Stomach (tissue), 9 donors: ENCODE data around the gene HOXD10. TPM values are rescaled to one million over a fixed set of nuclear protein-coding genes. Genes with fewer than 3 reads are reported as not detected.

Source experiments
- DNase-seq, 2 donors: peaks; one replicate each; pipeline versions ENCODE4 v3.0.0 to v3.0.0-alpha.2; 2013 to 2019
- H3K27ac ChIP-seq, 5 donors: fragments of 200-600 bp in 4 of 5; sonication (generic) in 4 of 5; one replicate each; pipeline ENCODE4 v1.5.1; 2013 to 2019; ENCODE audit warnings: mild to moderate bottlenecking in 1 of 5, moderate library complexity in 1 of 5
- H3K27me3 ChIP-seq, 3 donors: fragments of 200-600 bp; sonication (generic); one replicate each; pipeline ENCODE4 v1.5.1; 2017 to 2019; ENCODE audit warnings: mixed run types in 1 of 3
- H3K36me3 ChIP-seq, 4 donors: fragments of 200-600 bp; sonication (generic); 1 replicate in 3 of 4; 2 replicates in 1 of 4; pipeline ENCODE4 v1.5.1; 2016 to 2019
- H3K4me1 ChIP-seq, 4 donors: fragments of 200-600 bp; sonication (generic); one replicate each; pipeline ENCODE4 v1.5.1; 2016 to 2019
- H3K4me3 ChIP-seq, 4 donors: fragments of 200-600 bp; sonication (generic) in 3 of 4; one replicate each; pipeline ENCODE4 v1.5.1; 2016 to 2019; ENCODE audit warnings: mild to moderate bottlenecking in 1 of 4
- H3K9me3 ChIP-seq, 4 donors: fragments of 200-600 bp; sonication (generic); one replicate each; pipeline ENCODE4 v1.5.1; 2016 to 2019
- EP300 ChIP-seq: sonication (generic); formaldehyde crosslinking; IDR thresholded peaks from one replicate; pipeline ENCODE4 v1.6.1; 2017; ENCODE audit warnings: antibody characterized with exemption
- POLR2A ChIP-seq, 4 donors: fragments of 450-650 bp; IDR thresholded peaks; one replicate each; pipeline ENCODE4 v1.6.1; 2016; ENCODE audit warnings: antibody characterized with exemption in 4 of 4, control low read depth in 2 of 4, mild to moderate bottlenecking in 1 of 4, moderate library complexity in 1 of 4
- POLR2AphosphoS5 ChIP-seq, 3 donors: sonication (generic); formaldehyde crosslinking; IDR thresholded peaks; one replicate each; pipeline ENCODE4 v1.6.1; 2016; ENCODE audit warnings: antibody characterized with exemption in 3 of 3
- whole genome bisulfite sequencing, 5 donors: extraction: QIAGEN DNeasy Blood & Tissue Kit in 3 of 5; methylation state at CpG; one replicate each; pipeline versions ENCODE4 v1.1.5 to v1.1.7; 2013 to 2018; 5-methylcytosine and 5-hydroxymethylcytosine counted together
- intact Hi-C: fragments of 100-400 bp; cut with DNase I; formaldehyde crosslinking; loops from one replicate; pipeline ENCODE4 v1.15.1; 2023; ENCODE audit warnings: low total_unique reads
- polyA plus RNA-seq, 3 donors: library from polyadenylated mRNA; stranded (reverse); fragments of 200-250 nt; gene quantifications; one replicate each; pipeline ENCODE4 v1.2.3, GENCODE V29; 2013
- total RNA-seq, 5 donors: library from RNA; depleted of rRNA; stranded (reverse); fragments of >200 nt; gene quantifications; one replicate each; pipeline versions ENCODE4 v1.1.0 to v1.2.3, GENCODE V29; 2014 to 2016
- TF ChIP-seq, protein P1 (sequence below), 7 experiments: fragments of 450-650 bp in 4 of 7; fragments of 200-600 bp in 3 of 7; sonication (generic) in 3 of 7; IDR thresholded peaks; one replicate each; pipeline ENCODE4 v1.5.1; 2016 to 2019; ENCODE audit warnings: antibody characterized with exemption in 7 of 7, control low read depth in 2 of 7, mild to moderate bottlenecking in 1 of 7
- donor health status: healthy with polysubstance abuse.
- donor health status: Bipolar disorder and iron deficiency.
- donor health status: healthy.

The HOXD10 gene
- total and polyA plus RNA-seq, 8 donors, result 2.6 TPM; not detected in 7

DNA sequence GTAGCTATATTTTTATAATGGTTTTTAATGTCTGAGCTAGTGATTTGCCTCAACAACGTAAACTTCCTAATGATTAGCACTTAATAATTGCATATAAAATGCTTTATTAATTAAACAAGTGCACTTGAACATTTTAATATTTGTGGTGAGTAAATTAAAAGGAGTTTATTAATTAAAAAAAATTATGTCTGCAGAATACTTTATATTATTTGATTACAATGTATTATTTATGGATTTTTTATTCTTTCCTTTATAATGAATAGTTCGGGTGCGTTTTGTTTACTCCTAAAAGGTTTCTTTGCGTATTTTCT lies 15.2 kb downstream of the HOXD10 start:
- Histone ChIP-seq H3K27ac (peak overlapping the region in 1 of 5 donors; percentile 75), H3K4me1 (peaks cover 18 to 59% (median 41%) of the 10 kb centered on the region in 4 donors), H3K27me3 (peaks cover 56 to 100% (median 93%) of the 10 kb centered on the region in 3 donors), H3K36me3 (no peaks in the 10 kb centered on the region), H3K4me3 (peak overlapping the region in 1 of 4 donors; percentile 35), H3K9me3 (peaks cover 0 to 25% (median 2%) of the 10 kb centered on the region in 4 donors)
- 18 to 28% (median 21%) methylated on average over 4 of the region's 4 CpGs for WGBS, 5 donors
- no peak for TF ChIP-seq EP300
- TF ChIP-seq, protein P1, sequence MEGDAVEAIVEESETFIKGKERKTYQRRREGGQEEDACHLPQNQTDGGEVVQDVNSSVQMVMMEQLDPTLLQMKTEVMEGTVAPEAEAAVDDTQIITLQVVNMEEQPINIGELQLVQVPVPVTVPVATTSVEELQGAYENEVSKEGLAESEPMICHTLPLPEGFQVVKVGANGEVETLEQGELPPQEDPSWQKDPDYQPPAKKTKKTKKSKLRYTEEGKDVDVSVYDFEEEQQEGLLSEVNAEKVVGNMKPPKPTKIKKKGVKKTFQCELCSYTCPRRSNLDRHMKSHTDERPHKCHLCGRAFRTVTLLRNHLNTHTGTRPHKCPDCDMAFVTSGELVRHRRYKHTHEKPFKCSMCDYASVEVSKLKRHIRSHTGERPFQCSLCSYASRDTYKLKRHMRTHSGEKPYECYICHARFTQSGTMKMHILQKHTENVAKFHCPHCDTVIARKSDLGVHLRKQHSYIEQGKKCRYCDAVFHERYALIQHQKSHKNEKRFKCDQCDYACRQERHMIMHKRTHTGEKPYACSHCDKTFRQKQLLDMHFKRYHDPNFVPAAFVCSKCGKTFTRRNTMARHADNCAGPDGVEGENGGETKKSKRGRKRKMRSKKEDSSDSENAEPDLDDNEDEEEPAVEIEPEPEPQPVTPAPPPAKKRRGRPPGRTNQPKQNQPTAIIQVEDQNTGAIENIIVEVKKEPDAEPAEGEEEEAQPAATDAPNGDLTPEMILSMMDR (IDR thresholded peaks at IDR 0.05), result no peak
- no peak for TF ChIP-seq POLR2AphosphoS5 (IDR thresholded peaks at IDR 0.05)
- no peak for TF ChIP-seq POLR2A (IDR thresholded peaks at IDR 0.05)
- DNase-seq, result no peak
- intact Hi-C loops, result no loop called here

DNA sequence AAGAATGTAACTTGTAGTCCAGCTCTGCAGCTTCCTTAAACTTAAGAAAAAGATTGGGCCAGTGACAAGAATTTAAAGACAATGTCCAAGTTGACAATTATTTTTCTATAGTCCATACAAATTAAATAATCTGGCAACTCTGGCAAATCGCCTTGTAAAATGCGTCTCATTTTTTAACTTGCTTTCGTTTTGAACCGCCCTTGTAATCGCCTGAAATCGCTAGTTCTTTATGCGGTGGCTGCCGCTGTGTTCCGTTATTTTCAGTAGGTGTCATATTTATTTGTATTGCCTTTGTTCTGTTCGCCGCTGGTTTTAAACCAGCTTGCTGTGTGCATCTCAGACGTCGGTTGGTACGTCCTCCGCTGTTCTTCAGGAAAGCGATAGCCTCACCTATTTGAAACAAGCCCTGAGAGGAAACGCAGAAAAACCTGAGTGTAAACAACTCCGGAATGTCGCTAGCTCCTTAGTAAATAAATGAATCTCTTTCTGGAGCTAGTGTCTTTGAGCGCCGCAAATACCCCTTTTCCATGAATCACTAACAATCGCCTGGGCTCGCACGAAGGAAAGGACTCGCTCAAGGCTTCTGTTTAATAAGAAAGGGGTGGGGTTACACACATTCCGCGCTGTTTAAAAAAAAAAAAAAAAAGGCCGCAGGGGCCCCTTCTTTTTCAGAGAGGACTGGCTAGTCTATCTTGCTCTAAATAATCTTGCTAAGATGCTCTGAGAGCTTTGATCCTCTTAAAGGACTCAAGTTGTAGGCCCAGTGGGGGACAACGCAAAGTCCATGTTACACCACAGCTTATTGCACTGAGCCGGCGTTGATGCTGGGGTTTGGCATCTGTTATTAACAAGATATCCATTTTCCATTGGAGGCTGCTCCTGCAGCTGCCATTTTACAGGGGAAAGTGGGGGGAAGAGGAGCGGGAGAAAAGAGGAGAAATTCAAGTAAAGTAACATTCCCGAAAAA lies 15.9 kb downstream of the HOXD10 start:
- intact Hi-C loops, result no loop called here
- H3K36me3 ChIP-seq, result no peaks in the 10 kb centered on the region
- H3K9me3 ChIP-seq, result peaks cover 0 to 25% (median 2%) of the 10 kb centered on the region in 4 donors
- no peak for DNase-seq
- H3K4me1 ChIP-seq, result peaks cover 20 to 58% (median 43%) of the 10 kb centered on the region in 4 donors
- 9 to 17% (median 10%) methylated on average over 33 of the region's 33 CpGs for WGBS, 5 donors
- peaks cover 58 to 100% (median 99%) of the 10 kb centered on the region in 3 donors for H3K27me3 ChIP-seq
- H3K27ac ChIP-seq, result peak overlapping the region in 1 of 5 donors; percentile 42
- H3K4me3 ChIP-seq, result peak overlapping the region; percentile 13 to 35 (median 20)
- no peak for TF ChIP-seq EP300
- TF ChIP-seq POLR2AphosphoS5 (IDR thresholded peaks at IDR 0.05), result no peak
- no peak for TF ChIP-seq POLR2A (IDR thresholded peaks at IDR 0.05)
- TF ChIP-seq, protein P1 (IDR thresholded peaks at IDR 0.05), result no peak

DNA sequence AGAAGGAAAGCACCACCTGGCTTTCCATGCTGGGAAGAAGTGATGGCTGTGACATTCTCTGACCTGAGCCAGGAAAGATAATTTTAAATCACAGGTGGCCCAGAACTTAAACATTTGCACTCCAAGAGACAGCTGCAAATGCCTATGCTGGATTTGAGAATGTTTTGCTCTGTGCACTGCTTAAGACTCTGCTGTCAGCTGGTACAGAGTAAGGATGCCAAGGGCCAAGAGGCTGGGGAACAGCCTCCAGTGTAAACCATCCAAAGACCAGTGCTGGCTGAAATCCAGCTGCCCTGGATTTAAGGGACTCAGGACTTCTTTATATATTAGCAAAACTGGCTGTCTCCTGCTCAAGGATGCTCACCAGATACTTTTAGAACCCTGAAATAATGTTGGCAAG lies 16.8 kb downstream of the HOXD10 start:
- intact Hi-C loops, result no loop called here
- Histone ChIP-seq H3K4me1 (peaks cover 20 to 52% (median 40%) of the 10 kb centered on the region in 4 donors), H3K27ac (no peak overlapping the region), H3K4me3 (no peak overlapping the region), H3K9me3 (peaks cover 0 to 26% (median 2%) of the 10 kb centered on the region in 4 donors), H3K36me3 (no peaks in the 10 kb centered on the region), H3K27me3 (peaks cover 58 to 100% (median 100%) of the 10 kb centered on the region in 3 donors)
- TF ChIP-seq POLR2A (IDR thresholded peaks at IDR 0.05) (no peak), POLR2AphosphoS5 (IDR thresholded peaks at IDR 0.05) (no peak), EP300 (no peak)
- TF ChIP-seq, protein P1 (IDR thresholded peaks at IDR 0.05), result no peak
- no peak for DNase-seq

DNA sequence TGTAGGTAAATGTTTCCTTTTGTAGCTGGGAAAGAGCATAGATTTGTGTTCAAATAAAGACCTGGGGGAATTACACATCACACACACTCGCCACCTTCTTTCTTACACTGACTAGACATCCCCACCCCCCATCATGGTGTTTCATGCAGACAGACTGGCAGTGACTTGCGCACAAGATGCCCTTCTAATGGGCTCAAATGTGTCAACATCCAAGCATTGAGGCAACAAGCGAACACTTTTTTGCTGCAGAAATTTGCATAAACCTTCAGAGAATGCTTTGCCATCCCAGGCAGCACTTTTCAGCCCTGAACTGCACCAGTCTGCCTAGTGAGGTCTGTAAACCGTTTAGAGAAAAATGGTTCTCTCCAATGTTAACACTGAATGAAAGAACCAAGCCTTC lies 17.5 kb downstream of the HOXD10 start:
- H3K9me3 ChIP-seq, result peaks cover 0 to 24% (median 2%) of the 10 kb centered on the region in 4 donors
- peaks cover 53 to 100% (median 100%) of the 10 kb centered on the region in 3 donors for H3K27me3 ChIP-seq
- H3K4me1 ChIP-seq, result peaks cover 20 to 52% (median 34%) of the 10 kb centered on the region in 4 donors
- no peak overlapping the region for H3K4me3 ChIP-seq
- no peaks in the 10 kb centered on the region for H3K36me3 ChIP-seq
- intact Hi-C loops, result no loop called here
- H3K27ac ChIP-seq, result no peak overlapping the region
- DNase-seq, result no peak
- TF ChIP-seq, protein P1 (IDR thresholded peaks at IDR 0.05), result no peak
- TF ChIP-seq POLR2AphosphoS5 (IDR thresholded peaks at IDR 0.05), result no peak
- no peak for TF ChIP-seq EP300
- TF ChIP-seq POLR2A (IDR thresholded peaks at IDR 0.05), result no peak
- 16 to 42% (median 21%) methylated on average over 4 of the region's 4 CpGs for WGBS, 5 donors
